ENCODE results near the gene HYAL2. TPM values are rescaled to one million over a fixed set of nuclear protein-coding genes. Genes with fewer than 3 reads are reported as not detected.
A peak's percentile ranks its signal among the peaks of the same experiment; 100 is the strongest.

The HYAL2 gene
- polyA plus RNA-seq, 3 donors, result 18.3 to 25.8 (median 18.9) TPM

GRCh38 chr3:50357481-50357880 lies 34.9 kb upstream of the HYAL2 start:
- no peak overlapping the region for H3K9ac ChIP-seq (ENCODE audit: insufficient read depth, low read length, poor library complexity, severe bottlenecking)
- Mint-ChIP-seq H3K4me1 (peaks cover 52% of the 10 kb centered on the region), H3K9me3 (no peaks in the 10 kb centered on the region), H3K4me3 (peak overlapping the region; percentile 39 to 90), H3K36me3 (peaks cover 25 to 47% of the 10 kb centered on the region in 2 donors), H3K27me3 (ENCODE audit: low read depth in 3 of 3) (peaks cover 0 to 2% (median 0%) of the 10 kb centered on the region in 3 donors), H3K27ac (peak overlapping the region in 6 of 7 donors; percentile 14 to 78 (median 74))
- H3K36me3 ChIP-seq (replicated peaks in 1 of 2; ENCODE audit: control insufficient read depth in 1 of 2, insufficient read depth in 2 of 2, low read length in 2 of 2), result peaks cover 44 to 56% of the 10 kb centered on the region in 2 donors
- WGBS (ENCODE audit: insufficient coverage), result no CpG with 5 or more reads among the region's 1 CpG
- H3K9me3 ChIP-seq (replicated peaks in 1 of 2; ENCODE audit: control insufficient read depth in 1 of 2, insufficient read depth in 1 of 2, low read length in 2 of 2), result no peaks in the 10 kb centered on the region
- H3K27me3 ChIP-seq (ENCODE audit: control insufficient read depth in 2 of 2, insufficient read depth in 2 of 2, low read length in 2 of 2), result no peaks in the 10 kb centered on the region
- H2AFZ ChIP-seq (ENCODE audit: insufficient read depth, low read depth, low read length, poor library complexity, severe bottlenecking), result no peak overlapping the region
- H4K20me1 ChIP-seq (ENCODE audit: insufficient read depth, low read length), result peaks cover 66% of the 10 kb centered on the region
- peak overlapping the region; percentile 98 for H3K4me2 ChIP-seq (replicated peaks; ENCODE audit: extremely low read depth, low read length, poor library complexity, severe bottlenecking)
- peaks cover 64% of the 10 kb centered on the region for H3K79me2 ChIP-seq (ENCODE audit: insufficient read depth, low read length)
- peak overlapping the region in 1 of 3 experiments; percentile 91 for H3K4me3 ChIP-seq (replicated peaks in 1 of 3; ENCODE audit: low read depth in 2 of 3, low read length in 3 of 3)
- peak overlapping the region in 1 of 2 donors; percentile 91 for H3K27ac ChIP-seq (ENCODE audit: low read depth in 1 of 2, low read length in 2 of 2)
- DNase-seq, result peak in 2 of 3 donors; percentile 32 to 68
- H3K4me1 ChIP-seq (ENCODE audit: control insufficient read depth in 1 of 2, insufficient read depth in 2 of 2, low read length in 2 of 2), result peaks cover 42 to 52% of the 10 kb centered on the region in 2 donors
- TF ChIP-seq CTCF (IDR thresholded peaks at IDR 0.05), result no peak
- intact Hi-C loops (cut with micrococcal nuclease), result loop anchor here (5.0 to 10.0 kb wide), 3 partner anchors 260 to 1037 kb away; partner anchors contain the start of genes MAPKAPK3 (in 1 of the 2), MON1A (in 1 of the 2) and RBM15B (in 1 of the 2)

GRCh38 chr3:50356553-50356952 lies 34.0 kb upstream of the HYAL2 start:
- Histone ChIP-seq H3K4me1 (ENCODE audit: control insufficient read depth in 1 of 2, insufficient read depth in 2 of 2, low read length in 2 of 2) (peaks cover 46 to 57% of the 10 kb centered on the region in 2 donors), H2AFZ (ENCODE audit: insufficient read depth, low read depth, low read length, poor library complexity, severe bottlenecking) (no peak overlapping the region), H3K36me3 (replicated peaks in 1 of 2; ENCODE audit: control insufficient read depth in 1 of 2, insufficient read depth in 2 of 2, low read length in 2 of 2) (peaks cover 44 to 56% of the 10 kb centered on the region in 2 donors), H4K20me1 (ENCODE audit: insufficient read depth, low read length) (peaks cover 74% of the 10 kb centered on the region), H3K27me3 (ENCODE audit: control insufficient read depth in 2 of 2, insufficient read depth in 2 of 2, low read length in 2 of 2) (no peaks in the 10 kb centered on the region), H3K27ac (ENCODE audit: low read depth in 1 of 2, low read length in 2 of 2) (peak overlapping the region; percentile 20 to 91), H3K4me2 (replicated peaks; ENCODE audit: extremely low read depth, low read length, poor library complexity, severe bottlenecking) (peak overlapping the region; percentile 98), H3K79me2 (ENCODE audit: insufficient read depth, low read length) (peaks cover 69% of the 10 kb centered on the region), H3K4me3 (replicated peaks in 1 of 3; ENCODE audit: low read depth in 2 of 3, low read length in 3 of 3) (peak overlapping the region in 1 of 3 experiments; percentile 91), H3K9ac (ENCODE audit: insufficient read depth, low read length, poor library complexity, severe bottlenecking) (peak overlapping the region; percentile 21), H3K9me3 (replicated peaks in 1 of 2; ENCODE audit: control insufficient read depth in 1 of 2, insufficient read depth in 1 of 2, low read length in 2 of 2) (no peaks in the 10 kb centered on the region)
- DNase-seq, result peak; percentile 22 to 36 (median 30)
- no peaks in the 10 kb centered on the region for H3K9me3 Mint-ChIP-seq
- H3K36me3 Mint-ChIP-seq, result peaks cover 26 to 50% of the 10 kb centered on the region in 2 donors
- WGBS (ENCODE audit: insufficient coverage), result 52% methylated on average over 4 of the region's 5 CpGs
- H3K27me3 Mint-ChIP-seq (ENCODE audit: low read depth in 3 of 3), result peaks cover 0 to 2% (median 0%) of the 10 kb centered on the region in 3 donors
- TF ChIP-seq CTCF (IDR thresholded peaks at IDR 0.05), result no peak
- intact Hi-C loops (cut with micrococcal nuclease), result loop anchor here (5.0 to 10.0 kb wide), 3 partner anchors 261 to 1038 kb away; partner anchors contain the start of genes MAPKAPK3 (in 1 of the 2), MON1A (in 1 of the 2) and RBM15B (in 1 of the 2)
- H3K27ac Mint-ChIP-seq, result peak overlapping the region in 6 of 7 donors; percentile 4 to 82 (median 72)
- peak overlapping the region; percentile 55 to 59 for H3K4me3 Mint-ChIP-seq
- peaks cover 51% of the 10 kb centered on the region for H3K4me1 Mint-ChIP-seq

Measured in CD14-positive monocyte (primary cell).